ENCODE data around the gene GPR37L1. TPM values are rescaled to one million over a fixed set of nuclear protein-coding genes. Genes with fewer than 3 reads are reported as not detected.

GPR37L1 gene
- polyA plus RNA-seq, 1 donor from 2014 or later: not detected

DNA sequence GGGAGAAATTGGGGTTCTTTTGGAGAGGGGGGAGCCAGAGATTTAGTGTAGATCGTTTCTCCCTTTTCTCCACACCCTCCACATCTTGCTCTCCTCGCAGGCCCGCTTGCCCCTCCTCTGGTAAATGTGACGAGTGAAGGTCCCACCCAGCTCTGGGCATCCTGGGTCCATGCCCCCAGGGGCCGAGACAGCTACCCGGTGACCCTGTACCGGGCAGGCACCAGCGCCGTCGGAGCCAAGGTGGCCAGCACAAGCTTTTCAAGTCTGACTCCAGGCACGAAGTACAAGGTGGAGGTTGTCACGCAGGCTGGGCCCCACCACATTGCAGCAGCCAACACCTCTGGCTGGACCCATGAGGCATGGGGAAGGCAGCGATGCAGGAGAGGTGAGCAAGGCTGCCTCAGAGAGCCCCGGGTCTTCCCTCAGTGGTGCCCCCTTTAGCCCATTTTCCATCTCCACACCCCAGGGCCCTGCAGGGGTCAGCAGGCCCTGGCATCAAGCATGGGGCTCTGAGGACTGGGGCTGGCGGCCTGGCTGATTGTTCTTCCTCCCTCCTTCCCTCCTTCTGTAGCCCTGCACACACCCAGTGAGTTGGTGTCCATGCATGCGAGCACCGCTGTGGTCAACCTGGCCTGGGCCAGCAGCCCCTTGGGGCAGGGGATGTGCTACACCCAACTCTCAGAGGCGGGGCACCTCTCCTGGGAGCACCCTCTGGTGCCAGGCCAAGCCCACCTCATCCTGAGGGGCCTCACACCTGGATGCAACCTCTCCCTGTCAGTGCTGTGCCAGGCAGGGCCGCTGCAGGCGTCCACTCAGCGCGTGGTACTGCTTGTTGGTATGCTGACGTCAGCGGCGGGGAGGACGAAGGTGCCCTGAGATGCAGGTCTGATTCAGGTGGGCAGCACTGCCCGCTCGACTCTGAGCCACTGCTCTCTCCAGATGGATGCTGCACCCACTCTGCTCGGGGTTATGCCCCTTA lies 54.5 kb downstream of the GPR37L1 start:
- Histone ChIP-seq H3K9me3 (ENCODE audit: low read length) (no peaks in the 10 kb centered on the region), H3K27ac (ENCODE audit: low read length) (no peak overlapping the region), H3K4me2 (ENCODE audit: low read length) (no peak overlapping the region), H3K9me2 (ENCODE audit: insufficient read depth, low read length) (no peaks in the 10 kb centered on the region), H3K27me3 (ENCODE audit: insufficient read depth, low read depth, low read length) (no peaks in the 10 kb centered on the region), H3K79me2 (replicated peaks; ENCODE audit: insufficient read depth, low read length) (no peaks in the 10 kb centered on the region), H3K4me3 (ENCODE audit: low read length) (no peak overlapping the region), H3K9ac (ENCODE audit: low read length) (no peak overlapping the region), H3F3A (ENCODE audit: insufficient read depth, low read length, poor library complexity, severe bottlenecking) (no peaks in the 10 kb centered on the region), H4K20me1 (ENCODE audit: insufficient read depth) (no peaks in the 10 kb centered on the region), H3K36me3 (ENCODE audit: insufficient read depth, low read length) (no peaks in the 10 kb centered on the region), H2AFZ (ENCODE audit: low read depth, low read length) (no peak overlapping the region)
- TF ChIP-seq TAF1 (IDR thresholded peaks at IDR 0.05; ENCODE audit: low read depth) (no peak), SMC3 (conservative IDR thresholded peaks at IDR 0.05; ENCODE audit: poor library complexity) (no peak), POLR2AphosphoS5 (IDR thresholded peaks at IDR 0.05) (no peak), EZH2 (IDR thresholded peaks at IDR 0.05; ENCODE audit: borderline replicate concordance, insufficient read depth, low read length, poor library complexity, severe bottlenecking) (no peak), RAD21 (conservative IDR thresholded peaks at IDR 0.05) (no peak), MXI1 (conservative IDR thresholded peaks at IDR 0.05; ENCODE audit: poor library complexity, severe bottlenecking) (no peak)
- TF ChIP-seq, protein P1, sequence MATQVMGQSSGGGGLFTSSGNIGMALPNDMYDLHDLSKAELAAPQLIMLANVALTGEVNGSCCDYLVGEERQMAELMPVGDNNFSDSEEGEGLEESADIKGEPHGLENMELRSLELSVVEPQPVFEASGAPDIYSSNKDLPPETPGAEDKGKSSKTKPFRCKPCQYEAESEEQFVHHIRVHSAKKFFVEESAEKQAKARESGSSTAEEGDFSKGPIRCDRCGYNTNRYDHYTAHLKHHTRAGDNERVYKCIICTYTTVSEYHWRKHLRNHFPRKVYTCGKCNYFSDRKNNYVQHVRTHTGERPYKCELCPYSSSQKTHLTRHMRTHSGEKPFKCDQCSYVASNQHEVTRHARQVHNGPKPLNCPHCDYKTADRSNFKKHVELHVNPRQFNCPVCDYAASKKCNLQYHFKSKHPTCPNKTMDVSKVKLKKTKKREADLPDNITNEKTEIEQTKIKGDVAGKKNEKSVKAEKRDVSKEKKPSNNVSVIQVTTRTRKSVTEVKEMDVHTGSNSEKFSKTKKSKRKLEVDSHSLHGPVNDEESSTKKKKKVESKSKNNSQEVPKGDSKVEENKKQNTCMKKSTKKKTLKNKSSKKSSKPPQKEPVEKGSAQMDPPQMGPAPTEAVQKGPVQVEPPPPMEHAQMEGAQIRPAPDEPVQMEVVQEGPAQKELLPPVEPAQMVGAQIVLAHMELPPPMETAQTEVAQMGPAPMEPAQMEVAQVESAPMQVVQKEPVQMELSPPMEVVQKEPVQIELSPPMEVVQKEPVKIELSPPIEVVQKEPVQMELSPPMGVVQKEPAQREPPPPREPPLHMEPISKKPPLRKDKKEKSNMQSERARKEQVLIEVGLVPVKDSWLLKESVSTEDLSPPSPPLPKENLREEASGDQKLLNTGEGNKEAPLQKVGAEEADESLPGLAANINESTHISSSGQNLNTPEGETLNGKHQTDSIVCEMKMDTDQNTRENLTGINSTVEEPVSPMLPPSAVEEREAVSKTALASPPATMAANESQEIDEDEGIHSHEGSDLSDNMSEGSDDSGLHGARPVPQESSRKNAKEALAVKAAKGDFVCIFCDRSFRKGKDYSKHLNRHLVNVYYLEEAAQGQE (IDR thresholded peaks at IDR 0.05; ENCODE audit: borderline replicate concordance): no peak
- TF ChIP-seq, protein P2, sequence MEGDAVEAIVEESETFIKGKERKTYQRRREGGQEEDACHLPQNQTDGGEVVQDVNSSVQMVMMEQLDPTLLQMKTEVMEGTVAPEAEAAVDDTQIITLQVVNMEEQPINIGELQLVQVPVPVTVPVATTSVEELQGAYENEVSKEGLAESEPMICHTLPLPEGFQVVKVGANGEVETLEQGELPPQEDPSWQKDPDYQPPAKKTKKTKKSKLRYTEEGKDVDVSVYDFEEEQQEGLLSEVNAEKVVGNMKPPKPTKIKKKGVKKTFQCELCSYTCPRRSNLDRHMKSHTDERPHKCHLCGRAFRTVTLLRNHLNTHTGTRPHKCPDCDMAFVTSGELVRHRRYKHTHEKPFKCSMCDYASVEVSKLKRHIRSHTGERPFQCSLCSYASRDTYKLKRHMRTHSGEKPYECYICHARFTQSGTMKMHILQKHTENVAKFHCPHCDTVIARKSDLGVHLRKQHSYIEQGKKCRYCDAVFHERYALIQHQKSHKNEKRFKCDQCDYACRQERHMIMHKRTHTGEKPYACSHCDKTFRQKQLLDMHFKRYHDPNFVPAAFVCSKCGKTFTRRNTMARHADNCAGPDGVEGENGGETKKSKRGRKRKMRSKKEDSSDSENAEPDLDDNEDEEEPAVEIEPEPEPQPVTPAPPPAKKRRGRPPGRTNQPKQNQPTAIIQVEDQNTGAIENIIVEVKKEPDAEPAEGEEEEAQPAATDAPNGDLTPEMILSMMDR (IDR thresholded peaks at IDR 0.05; ENCODE audit: poor library complexity, severe bottlenecking): no peak

DNA sequence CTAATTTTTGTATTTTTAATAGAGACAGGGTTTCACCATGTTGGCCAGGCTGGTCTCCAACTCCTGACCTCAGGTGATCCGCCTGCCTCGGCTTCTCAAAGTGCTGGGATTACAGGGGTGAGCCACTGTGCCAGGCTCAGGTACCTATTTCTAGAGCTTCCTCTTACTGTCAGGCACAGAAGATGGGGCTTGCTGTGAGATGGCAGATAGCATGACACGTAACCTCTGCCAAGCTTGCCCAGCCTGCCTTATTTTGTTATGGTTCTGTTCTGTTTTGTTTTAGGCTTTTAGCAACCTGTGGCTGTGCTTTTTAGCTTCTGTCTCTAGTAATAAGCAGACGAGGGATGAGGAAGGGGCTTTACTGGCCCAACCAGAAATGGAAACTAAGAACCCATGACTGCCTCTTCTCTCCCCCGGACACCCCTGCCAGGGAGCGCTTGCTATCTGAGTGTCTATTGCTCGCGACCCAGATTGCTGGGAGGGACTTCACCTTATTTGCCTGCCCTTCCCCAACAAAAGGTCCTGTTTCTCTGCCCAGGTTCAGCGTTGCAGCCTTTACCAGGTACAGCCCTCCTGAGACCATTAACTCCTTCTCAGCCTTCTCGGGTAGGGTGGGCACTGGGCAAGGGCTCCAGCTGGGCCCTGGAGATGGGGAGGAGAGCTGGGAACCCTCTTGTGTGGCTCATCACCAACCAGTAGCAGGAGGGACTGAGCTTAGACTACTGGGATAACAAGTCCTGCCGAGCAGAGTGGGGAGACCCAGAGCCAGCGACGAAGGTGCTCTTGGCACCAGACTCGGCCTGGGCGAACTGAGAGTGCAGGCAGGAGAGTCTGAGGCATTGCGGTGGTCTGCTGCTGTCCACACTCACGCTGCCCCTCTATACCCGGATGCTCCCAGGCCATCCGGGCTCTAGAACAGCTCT lies 57.4 kb downstream of the GPR37L1 start:
- Histone ChIP-seq H3K79me2 (replicated peaks; ENCODE audit: insufficient read depth, low read length) (no peaks in the 10 kb centered on the region), H2AFZ (ENCODE audit: low read depth, low read length) (no peak overlapping the region), H3K9me3 (ENCODE audit: low read length) (no peaks in the 10 kb centered on the region), H3K9me2 (ENCODE audit: insufficient read depth, low read length) (no peaks in the 10 kb centered on the region), H3K36me3 (ENCODE audit: insufficient read depth, low read length) (no peaks in the 10 kb centered on the region), H3K27me3 (ENCODE audit: insufficient read depth, low read depth, low read length) (no peaks in the 10 kb centered on the region), H3K4me3 (ENCODE audit: low read length) (no peak overlapping the region), H4K20me1 (ENCODE audit: insufficient read depth) (no peaks in the 10 kb centered on the region), H3K27ac (ENCODE audit: low read length) (no peak overlapping the region), H3K9ac (ENCODE audit: low read length) (no peak overlapping the region), H3K4me2 (ENCODE audit: low read length) (no peak overlapping the region), H3F3A (ENCODE audit: insufficient read depth, low read length, poor library complexity, severe bottlenecking) (no peaks in the 10 kb centered on the region)
- TF ChIP-seq EP300 (conservative IDR thresholded peaks at IDR 0.05; ENCODE audit: poor library complexity, severe bottlenecking) (no peak), TAF1 (IDR thresholded peaks at IDR 0.05; ENCODE audit: low read depth) (no peak), POLR2AphosphoS5 (IDR thresholded peaks at IDR 0.05) (no peak), RAD21 (conservative IDR thresholded peaks at IDR 0.05) (no peak), SMC3 (conservative IDR thresholded peaks at IDR 0.05; ENCODE audit: poor library complexity) (no peak), EZH2 (IDR thresholded peaks at IDR 0.05; ENCODE audit: borderline replicate concordance, insufficient read depth, low read length, poor library complexity, severe bottlenecking) (no peak), MXI1 (conservative IDR thresholded peaks at IDR 0.05; ENCODE audit: poor library complexity, severe bottlenecking) (no peak)
- TF ChIP-seq, protein P1 (IDR thresholded peaks at IDR 0.05; ENCODE audit: borderline replicate concordance): no peak
- TF ChIP-seq, protein P2 (IDR thresholded peaks at IDR 0.05; ENCODE audit: poor library complexity, severe bottlenecking): no peak
